GM06990 (cell line): ENCODE data around the gene GSTM4.
A peak's percentile ranks its signal among the peaks of the same experiment; 100 is the strongest.
"Not testable (repeated sequence)": the region's sequence is repeated elsewhere in the genome, so short reads cannot be mapped to it uniquely, and the experiment has no call there.

ENCODE experiments used
- DNase-seq: peaks from one replicate; pipeline ENCODE4 v3.0.0-alpha.2; 2011; ENCODE audit not compliant: insufficient read length; ENCODE audit errors: extremely low read depth
- H3K27me3 ChIP-seq: replicated peaks from 2 replicates; pipeline ENCODE4 v1.6.0; 2011; ENCODE audit warnings: low read length; ENCODE audit not compliant: control insufficient read depth, insufficient read depth
- H3K36me3 ChIP-seq: 2 replicates; pipeline ENCODE4 v1.5.1; 2011; ENCODE audit warnings: low read length; ENCODE audit not compliant: control insufficient read depth, insufficient read depth
- H3K4me3 ChIP-seq: replicated peaks from 2 replicates; pipeline ENCODE4 v1.5.1; 2011; ENCODE audit warnings: low read depth, mild to moderate bottlenecking, control low read depth, low read length
- CTCF ChIP-seq: IDR thresholded peaks from 2 replicates; pipeline ENCODE4 v1.5.1; 2011; ENCODE audit warnings: low read length, control low read depth, mild to moderate bottlenecking, inconsistent platforms; ENCODE audit not compliant: insufficient read depth, poor library complexity, severe bottlenecking

Gene GSTM4

DNA sequence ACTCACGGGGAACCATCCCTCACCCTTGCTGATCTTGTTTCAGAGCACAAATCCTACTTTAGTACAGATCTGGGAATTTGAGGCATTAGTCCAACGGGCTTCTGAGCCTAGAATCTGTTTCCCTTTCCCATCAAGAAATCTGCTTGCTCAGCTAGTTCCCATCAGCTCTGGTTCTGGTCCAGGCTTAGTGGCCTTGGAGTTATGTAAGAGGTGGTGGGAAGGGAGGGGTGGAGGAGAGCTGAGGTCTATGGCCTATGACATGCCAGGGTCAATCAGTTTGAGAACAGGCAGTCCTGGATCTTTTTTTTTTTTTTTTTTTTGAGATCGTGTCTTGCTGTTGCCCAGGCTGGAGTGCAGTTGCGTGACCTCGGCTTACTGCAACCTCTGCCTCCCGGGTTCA, 35.9 kb downstream of the GSTM4 start:
- Histone ChIP-seq H3K36me3 (no peaks in the 10 kb centered on the region), H3K4me3 (no peak overlapping the region), H3K27me3 (no peaks in the 10 kb centered on the region)
- no peak for TF ChIP-seq CTCF
- DNase-seq: no peak

DNA sequence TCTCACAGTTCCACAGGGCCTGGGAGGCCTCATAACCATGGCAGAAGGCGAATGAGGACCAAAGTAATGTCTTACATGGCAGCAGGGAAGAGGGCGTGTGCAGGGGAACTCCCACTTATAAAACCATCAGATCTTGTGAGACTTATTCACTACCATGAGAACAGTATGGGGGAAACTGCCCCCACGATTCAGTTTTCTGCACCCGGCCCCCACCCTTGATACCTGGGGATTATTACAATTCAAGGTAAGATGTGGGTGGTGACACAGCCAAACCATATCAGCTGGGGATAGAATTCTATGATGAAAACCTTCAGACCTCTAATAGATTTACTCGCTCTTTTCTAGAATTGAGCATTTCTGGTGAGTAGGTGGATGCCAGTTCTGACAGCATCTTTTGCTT, 38.5 kb downstream of the GSTM4 start:
- DNase-seq, H3K36me3 ChIP-seq, H3K4me3 ChIP-seq, H3K27me3 ChIP-seq: not testable (repeated sequence)

GRCh38 chr1:109695138-109695537, 39.2 kb downstream of the GSTM4 start:
- DNase-seq, H3K4me3 ChIP-seq, H3K27me3 ChIP-seq, H3K36me3 ChIP-seq: not testable (repeated sequence)

GRCh38 chr1:109697066-109697465, 41.2 kb downstream of the GSTM4 start:
- Histone ChIP-seq H3K4me3 (no peak overlapping the region), H3K36me3 (no peaks in the 10 kb centered on the region), H3K27me3 (no peaks in the 10 kb centered on the region)
- no peak for TF ChIP-seq CTCF
- no peak for DNase-seq

DNA sequence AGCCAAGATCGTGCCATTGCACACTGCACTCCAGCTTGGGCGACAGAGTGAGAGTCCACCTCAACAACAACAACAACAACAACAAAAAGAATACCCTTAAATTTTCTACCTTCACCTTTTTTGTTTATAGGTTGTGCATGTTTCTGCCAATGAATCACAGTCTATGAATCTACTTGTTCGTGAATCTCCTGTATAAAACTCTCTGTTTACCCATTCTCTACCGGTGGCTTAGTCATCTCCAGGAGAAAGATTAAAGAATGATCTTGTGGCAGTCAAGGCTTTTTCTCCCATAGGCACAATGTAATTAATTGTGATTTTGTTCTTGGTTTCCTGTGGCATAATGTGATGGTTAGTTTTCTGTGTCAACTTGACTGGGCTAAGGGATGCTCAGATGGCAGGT, 42.0 kb downstream of the GSTM4 start:
- not testable (repeated sequence) for H3K27me3 ChIP-seq, H3K4me3 ChIP-seq, H3K36me3 ChIP-seq, DNase-seq

- not testable (repeated sequence) for H3K4me3 ChIP-seq, DNase-seq, H3K27me3 ChIP-seq, H3K36me3 ChIP-seq
Measured at GRCh38 chr1:109702940-109703339, 47.0 kb downstream of the GSTM4 start.

GRCh38 chr1:109704173-109704572, 48.3 kb downstream of the GSTM4 start:
- Histone ChIP-seq H3K4me3 (no peak overlapping the region), H3K36me3 (no peaks in the 10 kb centered on the region), H3K27me3 (no peaks in the 10 kb centered on the region)
- no peak for DNase-seq
- peak; percentile 2 for TF ChIP-seq CTCF

- Histone ChIP-seq H3K4me3 (no peak overlapping the region), H3K27me3 (no peaks in the 10 kb centered on the region), H3K36me3 (no peaks in the 10 kb centered on the region)
- no peak for DNase-seq
- TF ChIP-seq CTCF: no peak
Measured at GRCh38 chr1:109705411-109705810, 49.5 kb downstream of the GSTM4 start.

- H3K27me3 ChIP-seq, H3K4me3 ChIP-seq, H3K36me3 ChIP-seq, DNase-seq: not testable (repeated sequence)
Measured at GRCh38 chr1:109708949-109709348, 53.0 kb downstream of the GSTM4 start.

GRCh38 chr1:109709822-109710221, 53.9 kb downstream of the GSTM4 start:
- H3K4me3 ChIP-seq, H3K36me3 ChIP-seq, DNase-seq, H3K27me3 ChIP-seq: not testable (repeated sequence)
